Adrenal gland (tissue), 12 donors: ENCODE measurements around the gene ARL15. TPM values are rescaled to one million over a fixed set of nuclear protein-coding genes. Genes with fewer than 3 reads are reported as not detected.

Source experiments
- DNase-seq, 7 donors: peaks; one replicate each; pipeline ENCODE4 v3.0.0-alpha.2; 2019 to 2020
- H3K27ac ChIP-seq, 5 donors: fragments of 200-600 bp; sonication (generic) in 4 of 5; 1 replicate in 3 of 5; 2 replicates in 2 of 5; pipeline versions ENCODE4 v1.5.1 to v1.8.0; 2016 to 2020; ENCODE audit warnings: mild to moderate bottlenecking in 1 of 5
- H3K27me3 ChIP-seq: fragments of 200-600 bp; 2 replicates; pipeline ENCODE4 v1.8.0; 2021
- H3K36me3 ChIP-seq, 2 donors: fragments of 200-600 bp; replicated peaks in 1 of 2; 1 replicate in 1 of 2; 2 replicates in 1 of 2; pipeline versions ENCODE4 v1.5.1 to v1.8.0; 2018 to 2022
- H3K4me1 ChIP-seq, 2 donors: fragments of 200-600 bp; replicated peaks in 1 of 2; 1 replicate in 1 of 2; 2 replicates in 1 of 2; pipeline versions ENCODE4 v1.5.1 to v1.8.0; 2018 to 2021
- H3K4me3 ChIP-seq, 4 donors: fragments of 200-600 bp; sonication (generic) in 3 of 4; one replicate each; pipeline ENCODE4 v1.5.1; 2016 to 2018
- H3K9me3 ChIP-seq, 3 donors: fragments of 200-600 bp; sonication (generic) in 1 of 3; replicated peaks in 1 of 3; 1 replicate in 2 of 3; 2 replicates in 1 of 3; pipeline versions ENCODE4 v1.5.1 to v1.8.0; 2016 to 2021
- CTCF ChIP-seq, 6 experiments: fragments of 450-650 bp in 4 of 6; fragments of 200-600 bp in 2 of 6; sonication (generic) in 1 of 6; IDR thresholded peaks; 1 replicate in 5 of 6; 2 replicates in 1 of 6; pipeline versions ENCODE4 v1.5.1 to v1.8.0; 2016 to 2021; ENCODE audit warnings: antibody characterized with exemption in 6 of 6, mild to moderate bottlenecking in 2 of 6, moderate library complexity in 1 of 6
- POLR2A ChIP-seq, 2 donors: fragments of 450-650 bp; IDR thresholded peaks; one replicate each; pipeline ENCODE4 v1.6.1; 2017; ENCODE audit warnings: antibody characterized with exemption in 2 of 2, mild to moderate bottlenecking in 2 of 2, moderate library complexity in 1 of 2
- WGBS, 4 donors: extraction: QIAGEN DNeasy Blood & Tissue Kit in 2 of 4; methylation state at CpG; one replicate each; pipeline versions ENCODE4 v1.1.5 to v1.1.7; 2013 to 2017; 5-methylcytosine and 5-hydroxymethylcytosine counted together
- intact Hi-C, 2 donors: fragments of 100-400 bp; cut with DNase I; formaldehyde crosslinking; loops; one replicate each; pipeline versions ENCODE4 v1.14.1 to v1.15.0; 2022 to 2023
- polyA plus RNA-seq, 3 donors: library from polyadenylated mRNA; stranded (reverse); fragments of 200-250 nt in 2 of 3; fragments of 350-450 nt in 1 of 3; fragmentation: Illumina TruSeq in 1 of 3; extraction: RNeasy Lipid Tissue Mini Kit (QIAGEN cat#74804) in 1 of 3; gene quantifications; one replicate each; pipeline ENCODE4 v1.2.3, GENCODE V29; 2013 to 2014
- total RNA-seq, 9 donors: library from RNA; depleted of rRNA in 4 of 9; stranded (reverse); fragments of >200 nt in 4 of 9; fragments of 120-200 nt in 1 of 9; fragmentation: NEBNext Ultra II Directional in 1 of 9; extraction: Animal tissue kit (Norgen Biotek cat#: 25700) in 1 of 9; gene quantifications; one replicate each; pipeline versions ENCODE4 v1.1.0 to v1.2.4, GENCODE V29; 2013 to 2023
- donor health status: healthy with polysubstance abuse.
- donor health status: Bipolar disorder and iron deficiency.
- donor health status: DM: yes; HTN: yes; CAD: no.
- donor health status: DM: no; HTN: no; CAD: no.
- donor health status: DM: no; HTN: no; CAD: no.
- donor health status: DM: yes; HTN: yes; CAD: no.

ARL15 gene
- total and polyA plus RNA-seq, 12 donors: 12.1 to 85.6 (median 38.9) TPM

- Histone ChIP-seq H3K36me3 (no peaks in the 10 kb centered on the region), H3K27ac (no peak overlapping the region), H3K9me3 (no peaks in the 10 kb centered on the region), H3K4me3 (no peak overlapping the region), H3K27me3 (no peaks in the 10 kb centered on the region), H3K4me1 (peaks cover 0 to 5% of the 10 kb centered on the region in 2 donors)
- intact Hi-C loops: no loop called here
- TF ChIP-seq POLR2A (IDR thresholded peaks at IDR 0.05) (no peak), CTCF (IDR thresholded peaks at IDR 0.05) (no peak)
- DNase-seq: no peak
- WGBS, 4 donors: 58 to 65% (median 63%) methylated on average over 6 of the region's 6 CpGs
These were observed 302.3 kb downstream of the ARL15 start for GRCh38 chr5:54007827-54008777.

- no peak overlapping the region for H3K27ac ChIP-seq
- H3K4me3 ChIP-seq: no peak overlapping the region
- intact Hi-C loops: no loop called here
- H3K36me3 ChIP-seq: no peaks in the 10 kb centered on the region
- H3K27me3 ChIP-seq: no peaks in the 10 kb centered on the region
- DNase-seq: no peak
- 82 to 99% (median 97%) methylated on average over 3 of the region's 3 CpGs for WGBS, 4 donors
- no peaks in the 10 kb centered on the region for H3K9me3 ChIP-seq
- TF ChIP-seq CTCF (IDR thresholded peaks at IDR 0.05): no peak
- no peak for TF ChIP-seq POLR2A (IDR thresholded peaks at IDR 0.05)
- H3K4me1 ChIP-seq: peaks cover 0 to 10% of the 10 kb centered on the region in 2 donors
These were observed 305.7 kb downstream of the ARL15 start for GRCh38 chr5:54004697-54005096.

GRCh38 chr5:54002779-54003178, 307.6 kb downstream of the ARL15 start:
- Histone ChIP-seq H3K4me1 (peaks cover 0 to 6% of the 10 kb centered on the region in 2 donors), H3K9me3 (no peaks in the 10 kb centered on the region), H3K27me3 (no peaks in the 10 kb centered on the region), H3K4me3 (no peak overlapping the region), H3K27ac (no peak overlapping the region), H3K36me3 (no peaks in the 10 kb centered on the region)
- no peak for DNase-seq
- no peak for TF ChIP-seq CTCF (IDR thresholded peaks at IDR 0.05)
- TF ChIP-seq POLR2A (IDR thresholded peaks at IDR 0.05): no peak
- WGBS, 4 donors: 61 to 73% (median 72%) methylated on average over 1 of the region's 1 CpG
- intact Hi-C loops: no loop called here

GRCh38 chr5:54001976-54002775, 308.2 kb downstream of the ARL15 start:
- whole genome bisulfite sequencing, 4 donors: 76 to 89% (median 83%) methylated on average over 5 of the region's 5 CpGs
- intact Hi-C loops: no loop called here
- H3K9me3 ChIP-seq: no peaks in the 10 kb centered on the region
- TF ChIP-seq CTCF (IDR thresholded peaks at IDR 0.05) (no peak), POLR2A (IDR thresholded peaks at IDR 0.05) (no peak)
- H3K36me3 ChIP-seq: no peaks in the 10 kb centered on the region
- H3K4me1 ChIP-seq: peaks cover 0 to 5% of the 10 kb centered on the region in 2 donors
- no peak overlapping the region for H3K27ac ChIP-seq
- H3K27me3 ChIP-seq: no peaks in the 10 kb centered on the region
- DNase-seq: no peak
- H3K4me3 ChIP-seq: no peak overlapping the region
